Astrocyte (in vitro differentiated cells and primary cell): Measurements from ENCODE around the gene CIDEB. TPM values are rescaled to one million over a fixed set of nuclear protein-coding genes. Genes with fewer than 3 reads are reported as not detected.
A peak's percentile ranks its signal among the peaks of the same experiment; 100 is the strongest.

Experiments used
- DNase-seq: peaks from one replicate; pipeline ENCODE4 v3.0.0-alpha.2; 2010; ENCODE audit warnings: low read depth
- FAIRE-seq: peaks from 2 replicates; lab custom pipeline; 2011; peaks lifted over from hg19 to GRCh38; lab: Jason Lieb, UNC
- H2AFZ ChIP-seq: 2 replicates; pipeline ENCODE4 v1.6.0; 2012; ENCODE audit warnings: low read depth, low read length, inconsistent platforms
- H3K27ac ChIP-seq: 2 replicates; pipeline ENCODE4 v1.5.1; 2011; ENCODE audit warnings: low read depth, low read length, inconsistent platforms
- H3K27me3 ChIP-seq: 2 replicates; pipeline ENCODE4 v1.6.0; 2011; ENCODE audit warnings: low read length, inconsistent platforms; ENCODE audit not compliant: insufficient read depth
- H3K36me3 ChIP-seq: 2 replicates; pipeline ENCODE4 v1.5.1; 2011; ENCODE audit warnings: low read length, inconsistent platforms; ENCODE audit not compliant: insufficient read depth
- H3K4me1 ChIP-seq: 2 replicates; pipeline ENCODE4 v1.5.1; 2011; ENCODE audit warnings: low read length, inconsistent platforms; ENCODE audit not compliant: insufficient read depth
- H3K4me2 ChIP-seq: 2 replicates; pipeline ENCODE4 v1.6.0; 2012; ENCODE audit warnings: low read length, inconsistent platforms
- H3K4me3 ChIP-seq: 2 replicates; pipeline ENCODE4 v1.5.1; 2011; ENCODE audit warnings: low read depth, mild to moderate bottlenecking, low read length, inconsistent platforms; ENCODE audit not compliant: insufficient read depth
- H3K79me2 ChIP-seq: 2 replicates; pipeline ENCODE4 v1.6.0; 2012; ENCODE audit warnings: mild to moderate bottlenecking, low read length, inconsistent platforms; ENCODE audit not compliant: insufficient read depth
- H3K9ac ChIP-seq: 2 replicates; pipeline ENCODE4 v1.6.0; 2012; ENCODE audit warnings: mild to moderate bottlenecking, low read length, inconsistent platforms
- H3K9me3 ChIP-seq: 2 replicates; pipeline ENCODE4 v1.5.1; 2012; ENCODE audit warnings: low read depth, mild to moderate bottlenecking, low read length, inconsistent platforms; ENCODE audit not compliant: insufficient read depth
- H4K20me1 ChIP-seq: 2 replicates; pipeline ENCODE4 v1.6.0; 2012; ENCODE audit warnings: low read length, inconsistent platforms; ENCODE audit not compliant: insufficient read depth
- H3K27ac Mint-ChIP-seq: one replicate; pipeline ENCODE4 v1.8.0; 2021; ENCODE audit warnings: mild to moderate bottlenecking, mixed read lengths; ENCODE audit not compliant: unreplicated experiment
- H3K27me3 Mint-ChIP-seq: one replicate; pipeline ENCODE4 v1.8.0; 2021; ENCODE audit warnings: low read depth, mixed read lengths; ENCODE audit not compliant: unreplicated experiment
- H3K36me3 Mint-ChIP-seq: one replicate; pipeline ENCODE4 v1.8.0; 2021; ENCODE audit warnings: low read depth, mixed read lengths; ENCODE audit not compliant: unreplicated experiment
- H3K4me1 Mint-ChIP-seq: one replicate; pipeline ENCODE4 v1.8.0; 2021; ENCODE audit warnings: low read depth, mixed read lengths; ENCODE audit not compliant: unreplicated experiment
- H3K4me3 Mint-ChIP-seq: one replicate; pipeline ENCODE4 v1.8.0; 2021; ENCODE audit warnings: mild to moderate bottlenecking, moderate library complexity, mixed read lengths; ENCODE audit not compliant: unreplicated experiment
- H3K9me3 Mint-ChIP-seq: one replicate; pipeline ENCODE4 v1.8.0; 2021; ENCODE audit warnings: mild to moderate bottlenecking, mixed read lengths; ENCODE audit not compliant: unreplicated experiment
- CTCF ChIP-seq: IDR thresholded peaks from 2 replicates; pipeline ENCODE4 v1.5.1; 2011; ENCODE audit warnings: low read depth, mild to moderate bottlenecking, inconsistent platforms, low read length, moderate library complexity; ENCODE audit not compliant: insufficient read depth
- EZH2 ChIP-seq: IDR thresholded peaks from 2 replicates; pipeline ENCODE4 v1.6.1; 2012; ENCODE audit warnings: mild to moderate bottlenecking, low read length, inconsistent platforms; ENCODE audit not compliant: insufficient read depth
- total RNA-seq: library from RNA; stranded (reverse); gene quantifications from 2 replicates; pipeline ENCODE4 v1.2.1, GENCODE V29; 2021

Gene CIDEB
- total RNA-seq, 1 donor from 2014 or later: not detected

GRCh38 chr14:24271834-24272263 lies 35.9 kb downstream of the CIDEB start:
- no peaks in the 10 kb centered on the region for H3K79me2 ChIP-seq
- peaks cover 1% of the 10 kb centered on the region for H4K20me1 ChIP-seq
- peak overlapping the region; percentile 82 for H3K4me3 ChIP-seq
- peak overlapping the region; percentile 93 for H2AFZ ChIP-seq
- peaks cover 7% of the 10 kb centered on the region for H3K36me3 ChIP-seq
- peak overlapping the region; percentile 85 for H3K4me3 Mint-ChIP-seq
- DNase-seq: no peak
- peaks cover 17% of the 10 kb centered on the region for H3K36me3 Mint-ChIP-seq
- peak overlapping the region; percentile 94 for H3K9ac ChIP-seq
- peak overlapping the region; percentile 92 for H3K27ac ChIP-seq
- H3K27me3 Mint-ChIP-seq: no peaks in the 10 kb centered on the region
- no peak for FAIRE-seq
- peaks cover 5% of the 10 kb centered on the region for H3K4me1 ChIP-seq
- peak overlapping the region; percentile 71 for H3K27ac Mint-ChIP-seq
- peak overlapping the region; percentile 94 for H3K4me2 ChIP-seq
- H3K9me3 ChIP-seq: no peaks in the 10 kb centered on the region
- H3K4me1 Mint-ChIP-seq: peaks cover 7% of the 10 kb centered on the region
- H3K27me3 ChIP-seq: no peaks in the 10 kb centered on the region
- no peaks in the 10 kb centered on the region for H3K9me3 Mint-ChIP-seq
- TF ChIP-seq EZH2 (no peak), CTCF (no peak)

- Mint-ChIP-seq H3K4me3 (peak within 1 kb of the TSS; percentile 92), H3K36me3 (peaks cover 19% of the 10 kb centered on the region), H3K27ac (peak within 1 kb of the TSS; percentile 93), H3K9me3 (no peaks in the 10 kb centered on the region), H3K27me3 (no peaks in the 10 kb centered on the region), H3K4me1 (peaks cover 7% of the 10 kb centered on the region)
- Histone ChIP-seq H3K36me3 (peaks cover 7% of the 10 kb centered on the region), H3K4me2 (peak within 1 kb of the TSS; percentile 94), H3K79me2 (no peaks in the 10 kb centered on the region), H2AFZ (peak within 1 kb of the TSS; percentile 93), H3K27ac (peak within 1 kb of the TSS; percentile 92), H3K9me3 (no peaks in the 10 kb centered on the region), H3K27me3 (no peaks in the 10 kb centered on the region), H4K20me1 (no peaks in the 10 kb centered on the region), H3K4me3 (peak within 1 kb of the TSS; percentile 82), H3K9ac (peak within 1 kb of the TSS; percentile 94), H3K4me1 (peaks cover 5% of the 10 kb centered on the region)
- FAIRE-seq (no peak), DNase-seq (peak; percentile 74)
- TF ChIP-seq CTCF (peak; percentile 27), EZH2 (no peak)
Observed at GRCh38 chr14:24271134-24271833, 36.5 kb downstream of the CIDEB start, which contains the start of gene RABGGTA. RABGGTA (minus strand) TSS chr14:24271597; CDS start chr14:24271115, 482 bp downstream.
